ENCODE measurements around the gene TFDP1.

DNA sequence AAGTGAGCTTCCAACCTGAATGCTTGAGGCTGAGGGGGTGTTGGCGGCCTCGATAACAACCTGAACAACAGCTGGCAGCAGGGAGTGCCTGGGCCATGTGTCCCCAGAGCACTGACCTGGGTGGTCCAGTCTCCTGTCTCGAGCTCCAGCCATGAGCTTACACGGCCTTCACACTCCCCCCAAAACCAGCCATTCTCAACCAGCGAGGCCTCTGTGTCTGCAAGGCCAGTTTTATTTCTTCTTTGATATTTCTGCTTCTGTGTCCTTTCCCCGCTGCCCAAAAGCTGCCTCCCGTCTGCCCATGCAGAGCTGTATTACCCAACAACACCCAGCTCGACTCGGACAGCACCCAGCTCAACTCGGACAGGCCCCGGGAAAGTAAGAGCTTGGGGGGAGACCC, 32.5 kb upstream of the TFDP1 start:
- TF ChIP-seq, protein P1, sequence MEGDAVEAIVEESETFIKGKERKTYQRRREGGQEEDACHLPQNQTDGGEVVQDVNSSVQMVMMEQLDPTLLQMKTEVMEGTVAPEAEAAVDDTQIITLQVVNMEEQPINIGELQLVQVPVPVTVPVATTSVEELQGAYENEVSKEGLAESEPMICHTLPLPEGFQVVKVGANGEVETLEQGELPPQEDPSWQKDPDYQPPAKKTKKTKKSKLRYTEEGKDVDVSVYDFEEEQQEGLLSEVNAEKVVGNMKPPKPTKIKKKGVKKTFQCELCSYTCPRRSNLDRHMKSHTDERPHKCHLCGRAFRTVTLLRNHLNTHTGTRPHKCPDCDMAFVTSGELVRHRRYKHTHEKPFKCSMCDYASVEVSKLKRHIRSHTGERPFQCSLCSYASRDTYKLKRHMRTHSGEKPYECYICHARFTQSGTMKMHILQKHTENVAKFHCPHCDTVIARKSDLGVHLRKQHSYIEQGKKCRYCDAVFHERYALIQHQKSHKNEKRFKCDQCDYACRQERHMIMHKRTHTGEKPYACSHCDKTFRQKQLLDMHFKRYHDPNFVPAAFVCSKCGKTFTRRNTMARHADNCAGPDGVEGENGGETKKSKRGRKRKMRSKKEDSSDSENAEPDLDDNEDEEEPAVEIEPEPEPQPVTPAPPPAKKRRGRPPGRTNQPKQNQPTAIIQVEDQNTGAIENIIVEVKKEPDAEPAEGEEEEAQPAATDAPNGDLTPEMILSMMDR (conservative IDR thresholded peaks at IDR 0.05; ENCODE audit: low read depth, low read length): no peak
- TF ChIP-seq RAD21 (IDR thresholded peaks at IDR 0.05; ENCODE audit: low read length): no peak
